OCI-LY1 (cell line): ENCODE measurements around the gene AMT.

Experiments used
- H2AFZ ChIP-seq: fragments of 200-600 bp; sonication (generic), shearing (Covaris generic); 2 replicates; pipeline ENCODE4 v1.6.0; 2014; ENCODE audit warnings: antibody characterized with exemption, mild to moderate bottlenecking, low read length
- H3F3A ChIP-seq: fragments of 200-600 bp; sonication (generic), shearing (Covaris generic); 2 replicates; pipeline ENCODE4 v1.6.0; 2014; ENCODE audit warnings: mild to moderate bottlenecking, antibody characterized with exemption, low read length, moderate library complexity; ENCODE audit not compliant: insufficient read depth
- H3K27ac ChIP-seq: fragments of 200-600 bp; sonication (generic); 2 replicates; pipeline ENCODE4 v1.5.1; 2014; ENCODE audit warnings: low read length, mixed run types, mild to moderate bottlenecking, low read depth; ENCODE audit not compliant: poor library complexity, severe bottlenecking
- H3K27me3 ChIP-seq: fragments of 200-600 bp; sonication (generic); 2 replicates; pipeline ENCODE4 v1.6.0; 2014; ENCODE audit warnings: antibody characterized with exemption, mild to moderate bottlenecking, low read length, moderate library complexity; ENCODE audit not compliant: insufficient read depth
- H3K36me3 ChIP-seq: fragments of 200-600 bp; sonication (generic); 2 replicates; pipeline ENCODE4 v1.6.1; 2014; ENCODE audit warnings: mild to moderate bottlenecking, antibody characterized with exemption, low read length, moderate library complexity, mixed read lengths; ENCODE audit not compliant: insufficient read depth
- H3K4me1 ChIP-seq: fragments of 200-600 bp; sonication (generic); 2 replicates; pipeline ENCODE4 v1.5.1; 2014; ENCODE audit warnings: mild to moderate bottlenecking, low read length, moderate library complexity; ENCODE audit not compliant: insufficient read depth, severe bottlenecking
- H3K4me2 ChIP-seq: fragments of 200-600 bp; sonication (generic), shearing (Covaris generic); 2 replicates; pipeline ENCODE4 v1.6.1; 2014; ENCODE audit warnings: low read length
- H3K4me3 ChIP-seq: fragments of 200-600 bp; sonication (generic); 2 replicates; pipeline ENCODE4 v1.5.1; 2014; ENCODE audit warnings: low read length, low read depth, mild to moderate bottlenecking, mixed read lengths; ENCODE audit not compliant: poor library complexity, severe bottlenecking
- H3K79me2 ChIP-seq: fragments of 200-600 bp; shearing (Covaris generic); 2 replicates; pipeline ENCODE4 v1.6.1; 2016; ENCODE audit warnings: mixed run types, low read length, mixed read lengths; ENCODE audit not compliant: insufficient read depth
- H3K9ac ChIP-seq: fragments of 200-600 bp; sonication (generic), shearing (Covaris generic); 2 replicates; pipeline ENCODE4 v1.6.1; 2014; ENCODE audit warnings: mild to moderate bottlenecking, low read length, mixed read lengths
- H3K9me2 ChIP-seq: fragments of 200-600 bp; sonication (generic), shearing (Covaris generic); 2 replicates; pipeline ENCODE4 v1.6.1; 2014; ENCODE audit warnings: low read depth, mild to moderate bottlenecking, low read length, mixed read lengths
- H3K9me3 ChIP-seq: fragments of 200-600 bp; shearing (Covaris generic); 2 replicates; pipeline ENCODE4 v1.6.1; 2014; ENCODE audit warnings: low read length, mixed read lengths
- H4K20me1 ChIP-seq: fragments of 200-600 bp; sonication (generic), shearing (Covaris generic); 2 replicates; pipeline ENCODE4 v1.6.0; 2016; ENCODE audit warnings: mild to moderate bottlenecking, low read length; ENCODE audit not compliant: insufficient read depth
- CTCF ChIP-seq: fragments of 200-600 bp; sonication (generic), shearing (Covaris generic); IDR thresholded peaks from 2 replicates; pipeline ENCODE4 v1.5.1; 2017; ENCODE audit warnings: mild to moderate bottlenecking, antibody characterized with exemption, low read length, moderate library complexity, mixed read lengths
- EZH2 ChIP-seq: fragments of 200-600 bp; sonication (generic), shearing (Covaris generic); IDR thresholded peaks from 2 replicates; pipeline ENCODE4 v1.8.0; 2017; ENCODE audit warnings: borderline replicate concordance, mixed run types, mild to moderate bottlenecking, antibody characterized with exemption, low read length, moderate library complexity, mixed read lengths

The AMT gene

GRCh38 chr3:49389297-49389696 lies 33.0 kb downstream of the AMT start:
- Histone ChIP-seq H3K9me2 (no peaks in the 10 kb centered on the region), H2AFZ (no peak overlapping the region), H3K4me1 (peaks cover 6% of the 10 kb centered on the region), H3K4me2 (no peak overlapping the region), H3K9ac (no peak overlapping the region), H3K4me3 (no peak overlapping the region), H3K27me3 (no peaks in the 10 kb centered on the region), H4K20me1 (no peaks in the 10 kb centered on the region), H3F3A (no peaks in the 10 kb centered on the region), H3K79me2 (peaks cover 90% of the 10 kb centered on the region), H3K9me3 (no peaks in the 10 kb centered on the region), H3K36me3 (peaks cover 47% of the 10 kb centered on the region), H3K27ac (no peak overlapping the region)
- no peak for TF ChIP-seq EZH2
- TF ChIP-seq CTCF, result no peak

- Histone ChIP-seq H3K27ac (no peak overlapping the region), H3K36me3 (peaks cover 54% of the 10 kb centered on the region), H3K4me2 (no peak overlapping the region), H3K9me3 (no peaks in the 10 kb centered on the region; the same call in 1 of the 2 replicates), H3K79me2 (peaks cover 94% of the 10 kb centered on the region), H3K9me2 (no peaks in the 10 kb centered on the region), H3K27me3 (no peaks in the 10 kb centered on the region), H3K4me3 (no peak overlapping the region), H2AFZ (no peak overlapping the region), H3F3A (no peaks in the 10 kb centered on the region), H3K4me1 (peaks cover 6% of the 10 kb centered on the region), H3K9ac (no peak overlapping the region), H4K20me1 (no peaks in the 10 kb centered on the region)
- no peak for TF ChIP-seq EZH2
- TF ChIP-seq CTCF, result no peak
These were observed 33.9 kb downstream of the AMT start for GRCh38 chr3:49388289-49388820.

- Histone ChIP-seq H3K4me1 (peaks cover 6% of the 10 kb centered on the region), H3K36me3 (peaks cover 60% of the 10 kb centered on the region), H3K4me2 (no peak overlapping the region), H3F3A (no peaks in the 10 kb centered on the region), H3K9me2 (no peaks in the 10 kb centered on the region), H3K27me3 (no peaks in the 10 kb centered on the region), H3K9ac (no peak overlapping the region), H3K27ac (no peak overlapping the region), H3K9me3 (peaks cover under 1% of the 10 kb centered on the region; the same call in 1 of the 2 replicates), H3K4me3 (no peak overlapping the region), H4K20me1 (no peaks in the 10 kb centered on the region), H3K79me2 (peaks cover 94% of the 10 kb centered on the region), H2AFZ (no peak overlapping the region)
- TF ChIP-seq CTCF, result no peak
- no peak for TF ChIP-seq EZH2
These were observed 34.6 kb downstream of the AMT start for GRCh38 chr3:49387721-49388120.
